Measurements from ENCODE around the gene RPL36A.

The RPL36A gene

GRCh38 chrX:101370888-101371504 lies 19.8 kb upstream of the RPL36A start:
- TF ChIP-seq CTCF (conservative IDR thresholded peaks at IDR 0.05; ENCODE audit: low read length): no peak
- no peak for TF ChIP-seq EZH2phosphoT487 (IDR thresholded peaks at IDR 0.05; ENCODE audit: borderline replicate concordance)
- no peaks in the 10 kb centered on the region for H4K20me1 ChIP-seq (ENCODE audit: insufficient read depth, low read length, poor library complexity, severe bottlenecking)
- H3K9ac ChIP-seq (ENCODE audit: low read depth, low read length, poor library complexity, severe bottlenecking): no peak overlapping the region
- H2AFZ ChIP-seq (ENCODE audit: low read length): peak overlapping the region; percentile 91
- H3K79me2 ChIP-seq (ENCODE audit: insufficient read depth, low read length): no peaks in the 10 kb centered on the region
- no peaks in the 10 kb centered on the region for H3K27me3 ChIP-seq (ENCODE audit: insufficient read depth, low read length, poor library complexity, severe bottlenecking)
- no peaks in the 10 kb centered on the region for H3F3A ChIP-seq (ENCODE audit: low read depth)
- H3K4me2 ChIP-seq (ENCODE audit: low read depth, low read length, poor library complexity, severe bottlenecking): peak overlapping the region; percentile 43
- H3K36me3 ChIP-seq (ENCODE audit: insufficient read depth, low read length): no peaks in the 10 kb centered on the region
- H3K9me3 ChIP-seq (ENCODE audit: insufficient read depth, low read depth, low read length): no peaks in the 10 kb centered on the region
- H3K9me2 ChIP-seq (replicated peaks; ENCODE audit: low read depth, low read length): no peaks in the 10 kb centered on the region
- H3K4me3 ChIP-seq (ENCODE audit: low read length, poor library complexity, severe bottlenecking): no peak overlapping the region
- peaks cover 18% of the 10 kb centered on the region for H3K4me1 ChIP-seq (ENCODE audit: insufficient read depth, low read length, poor library complexity, severe bottlenecking)

- Histone ChIP-seq H3K4me3 (ENCODE audit: low read length, poor library complexity, severe bottlenecking) (no peak overlapping the region), H4K20me1 (ENCODE audit: insufficient read depth, low read length, poor library complexity, severe bottlenecking) (no peaks in the 10 kb centered on the region), H3K27me3 (ENCODE audit: insufficient read depth, low read length, poor library complexity, severe bottlenecking) (no peaks in the 10 kb centered on the region), H3F3A (ENCODE audit: low read depth) (no peaks in the 10 kb centered on the region), H3K36me3 (ENCODE audit: insufficient read depth, low read length) (no peaks in the 10 kb centered on the region), H3K9me2 (replicated peaks; ENCODE audit: low read depth, low read length) (no peaks in the 10 kb centered on the region), H3K9me3 (ENCODE audit: insufficient read depth, low read depth, low read length) (no peaks in the 10 kb centered on the region), H3K4me2 (ENCODE audit: low read depth, low read length, poor library complexity, severe bottlenecking) (no peak overlapping the region), H3K9ac (ENCODE audit: low read depth, low read length, poor library complexity, severe bottlenecking) (no peak overlapping the region), H3K4me1 (ENCODE audit: insufficient read depth, low read length, poor library complexity, severe bottlenecking) (no peaks in the 10 kb centered on the region), H3K79me2 (ENCODE audit: insufficient read depth, low read length) (no peaks in the 10 kb centered on the region), H2AFZ (ENCODE audit: low read length) (peak overlapping the region; percentile 83)
- no peak for TF ChIP-seq CTCF (conservative IDR thresholded peaks at IDR 0.05; ENCODE audit: low read length)
- TF ChIP-seq EZH2phosphoT487 (IDR thresholded peaks at IDR 0.05; ENCODE audit: borderline replicate concordance): no peak
These were observed 13.3 kb upstream of the RPL36A start for GRCh38 chrX:101377547-101377946.

- no peaks in the 10 kb centered on the region for H3K27me3 ChIP-seq (ENCODE audit: insufficient read depth, low read length, poor library complexity, severe bottlenecking)
- H4K20me1 ChIP-seq (ENCODE audit: insufficient read depth, low read length, poor library complexity, severe bottlenecking): no peaks in the 10 kb centered on the region
- no peaks in the 10 kb centered on the region for H3K4me1 ChIP-seq (ENCODE audit: insufficient read depth, low read length, poor library complexity, severe bottlenecking)
- H3K79me2 ChIP-seq (ENCODE audit: insufficient read depth, low read length): no peaks in the 10 kb centered on the region
- no peak overlapping the region for H3K4me3 ChIP-seq (ENCODE audit: low read length, poor library complexity, severe bottlenecking)
- H3F3A ChIP-seq (ENCODE audit: low read depth): no peaks in the 10 kb centered on the region
- no peaks in the 10 kb centered on the region for H3K9me3 ChIP-seq (ENCODE audit: insufficient read depth, low read depth, low read length)
- TF ChIP-seq CTCF (conservative IDR thresholded peaks at IDR 0.05; ENCODE audit: low read length) (no peak), EZH2phosphoT487 (IDR thresholded peaks at IDR 0.05; ENCODE audit: borderline replicate concordance) (no peak)
- no peaks in the 10 kb centered on the region for H3K36me3 ChIP-seq (ENCODE audit: insufficient read depth, low read length)
- no peak overlapping the region for H3K9ac ChIP-seq (ENCODE audit: low read depth, low read length, poor library complexity, severe bottlenecking)
- H2AFZ ChIP-seq (ENCODE audit: low read length): no peak overlapping the region
- no peaks in the 10 kb centered on the region for H3K9me2 ChIP-seq (replicated peaks; ENCODE audit: low read depth, low read length)
- H3K4me2 ChIP-seq (ENCODE audit: low read depth, low read length, poor library complexity, severe bottlenecking): no peak overlapping the region
These were observed 7.1 kb upstream of the RPL36A start for GRCh38 chrX:101383679-101384205.
